HG03521 (cell line): Measurements from ENCODE around the gene DHRS7C.

Experiments
- ATAC-seq: cut with Tn5 transposase; IDR thresholded peaks from one replicate; pipeline ENCODE4 v1.9.1; 2021; ENCODE audit warnings: mild to moderate bottlenecking, moderate library complexity; ENCODE audit not compliant: unreplicated experiment

DHRS7C gene, protein sequence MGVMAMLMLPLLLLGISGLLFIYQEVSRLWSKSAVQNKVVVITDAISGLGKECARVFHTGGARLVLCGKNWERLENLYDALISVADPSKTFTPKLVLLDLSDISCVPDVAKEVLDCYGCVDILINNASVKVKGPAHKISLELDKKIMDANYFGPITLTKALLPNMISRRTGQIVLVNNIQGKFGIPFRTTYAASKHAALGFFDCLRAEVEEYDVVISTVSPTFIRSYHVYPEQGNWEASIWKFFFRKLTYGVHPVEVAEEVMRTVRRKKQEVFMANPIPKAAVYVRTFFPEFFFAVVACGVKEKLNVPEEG

DNA sequence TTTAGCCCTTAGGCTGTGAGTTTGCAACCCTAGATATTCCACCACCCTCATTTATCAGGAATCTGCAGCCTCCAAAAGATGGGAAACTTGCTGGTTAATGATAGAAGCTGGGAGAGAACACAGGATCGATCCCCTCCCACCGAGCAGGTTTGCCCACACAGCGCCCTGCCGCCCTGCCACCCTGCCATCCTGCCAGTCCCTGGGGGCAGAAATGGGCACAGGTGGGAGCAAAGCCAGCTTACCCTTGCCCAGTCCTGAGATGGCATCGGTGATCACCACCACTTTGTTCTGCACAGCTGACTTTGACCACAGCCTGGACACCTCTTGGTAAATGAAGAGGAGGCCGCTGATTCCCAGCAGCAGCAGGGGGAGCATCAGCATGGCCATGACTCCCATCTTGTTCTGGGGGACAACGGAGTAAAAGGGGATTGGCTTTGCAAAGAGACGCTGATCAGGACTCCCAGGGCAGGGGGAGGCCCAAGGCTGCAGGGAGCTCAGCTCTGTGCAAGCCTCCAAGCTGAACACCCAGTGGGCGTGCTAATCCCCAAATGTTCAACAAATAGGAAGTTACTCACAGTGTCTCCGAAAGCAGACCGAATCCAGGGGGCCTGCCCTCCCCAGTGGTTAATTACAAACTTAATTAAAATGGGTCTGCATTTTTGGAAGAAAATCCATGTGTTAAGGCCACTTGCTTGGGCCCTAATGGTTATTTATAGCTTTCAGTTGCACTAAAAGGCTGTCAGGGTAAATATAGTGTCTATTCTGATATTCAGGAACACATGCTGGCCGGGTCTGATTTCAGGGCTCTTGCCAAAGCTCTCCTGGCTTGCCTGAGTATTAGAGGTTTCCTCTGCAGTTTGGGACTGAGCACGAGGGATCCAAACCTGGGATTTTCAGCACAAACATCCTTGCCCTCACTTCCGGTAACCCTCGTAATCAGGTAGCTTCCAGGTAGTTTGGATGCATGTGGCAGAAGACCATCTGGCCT is at the start of gene DHRS7C:
Gene DHRS7C, minus strand, starts transcription at position 704 of the 988 bp plus-strand sequence. Its CDS starts 308 bp downstream, at position 396.
- ATAC-seq = no peak

DNA sequence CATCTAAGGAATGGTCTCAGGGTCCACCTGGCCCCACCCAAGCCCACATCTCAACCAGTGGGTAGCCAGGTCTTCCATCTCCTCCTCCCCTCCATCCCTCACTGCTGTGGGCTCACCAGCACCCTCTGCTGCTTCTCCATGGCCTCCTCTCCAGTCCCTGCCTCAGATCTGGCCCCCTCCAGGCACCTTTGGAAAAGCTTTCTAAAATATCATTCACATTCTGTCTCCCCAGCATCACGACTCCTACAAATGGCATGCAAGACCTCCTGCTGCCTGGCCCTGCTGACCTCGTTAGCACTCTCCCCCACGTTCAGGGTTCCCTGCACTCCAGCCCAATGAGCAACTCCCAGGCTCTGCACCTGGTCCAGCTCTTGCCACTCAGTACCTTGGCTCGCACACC is 48.0 kb upstream of the DHRS7C start:
- ATAC-seq = no peak

DNA sequence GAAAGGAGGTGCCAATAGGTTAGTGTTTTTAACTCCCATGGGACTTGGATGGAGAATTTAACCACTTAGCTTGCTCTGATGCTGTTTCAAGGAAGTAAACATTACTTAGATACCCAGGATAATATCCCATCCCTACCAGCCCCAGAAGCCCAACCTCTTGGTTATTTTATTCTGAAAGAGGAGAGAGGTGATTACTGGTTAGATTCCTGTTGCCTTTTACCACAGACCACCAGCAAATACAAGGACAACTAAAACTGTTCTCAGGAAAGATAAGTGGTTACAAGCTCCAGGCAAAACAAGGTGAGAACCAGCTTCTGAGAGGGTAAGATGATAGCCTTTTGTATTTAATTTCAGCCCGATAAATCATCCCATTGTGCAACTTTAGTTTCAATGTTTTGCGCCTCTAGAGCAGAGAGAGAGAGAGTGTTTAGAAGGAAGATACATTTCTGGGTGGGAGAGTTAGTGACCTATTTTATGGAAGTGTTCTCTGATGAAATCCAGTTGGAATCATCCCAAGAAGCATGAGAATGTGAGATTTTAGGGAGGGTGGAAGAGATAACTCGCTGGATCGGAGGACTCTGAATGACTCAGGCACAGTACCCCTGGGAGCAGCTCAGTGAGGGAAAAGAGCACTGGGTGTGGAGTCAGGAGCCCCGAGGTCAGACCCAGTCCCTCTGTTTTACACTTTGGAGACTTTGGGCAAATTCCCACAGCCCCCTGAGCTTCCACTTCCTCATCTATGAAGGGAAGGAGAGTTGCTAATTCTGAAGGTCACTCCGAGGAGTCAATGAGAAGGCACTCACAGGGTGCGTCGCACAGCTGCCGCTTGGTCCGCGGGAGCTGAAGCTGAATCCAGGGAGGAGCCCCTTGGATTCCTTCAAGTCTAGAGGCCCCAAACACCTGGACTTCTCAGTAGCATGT is 46.4 kb upstream of the DHRS7C start:
- no peak for ATAC-seq

DNA sequence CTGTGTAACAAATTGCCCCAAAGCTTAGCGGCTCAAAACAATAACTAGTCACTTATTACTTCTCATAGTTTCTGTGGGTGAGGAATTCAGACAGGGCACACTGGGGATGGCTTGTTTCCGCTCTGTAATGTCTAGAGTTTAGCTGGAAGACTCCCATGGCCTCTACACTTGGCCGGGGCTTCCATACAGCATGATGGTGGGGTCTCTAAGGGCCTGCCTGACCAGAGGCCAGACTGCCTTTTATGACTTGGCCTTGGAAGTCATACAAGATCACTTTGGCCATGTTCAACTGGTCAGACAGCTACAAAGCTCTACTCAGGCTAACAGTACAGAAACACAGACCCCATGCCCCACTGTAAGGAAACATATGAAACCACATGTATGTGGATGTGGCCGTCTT is 42.5 kb upstream of the DHRS7C start:
- ATAC-seq = no peak

DNA sequence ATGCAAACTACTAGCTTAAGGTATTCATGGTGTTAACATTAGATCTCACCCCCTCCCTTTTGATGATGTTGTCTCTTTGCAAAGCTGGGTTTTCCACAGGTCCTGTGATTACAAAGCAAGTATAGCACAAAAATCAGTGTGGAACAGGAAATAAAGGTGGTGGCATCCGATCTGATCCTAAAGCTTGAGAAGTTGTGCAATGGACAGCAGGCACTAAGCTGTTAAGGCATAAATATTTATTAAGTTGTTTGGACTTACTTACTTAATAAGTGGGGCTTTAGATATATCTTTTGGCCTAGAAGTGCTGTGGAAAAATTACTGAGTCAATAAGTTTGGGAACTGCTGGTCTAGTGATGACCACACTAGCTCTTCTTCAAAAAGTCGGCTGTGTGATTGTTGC is 39.3 kb upstream of the DHRS7C start:
- no peak for ATAC-seq

DNA sequence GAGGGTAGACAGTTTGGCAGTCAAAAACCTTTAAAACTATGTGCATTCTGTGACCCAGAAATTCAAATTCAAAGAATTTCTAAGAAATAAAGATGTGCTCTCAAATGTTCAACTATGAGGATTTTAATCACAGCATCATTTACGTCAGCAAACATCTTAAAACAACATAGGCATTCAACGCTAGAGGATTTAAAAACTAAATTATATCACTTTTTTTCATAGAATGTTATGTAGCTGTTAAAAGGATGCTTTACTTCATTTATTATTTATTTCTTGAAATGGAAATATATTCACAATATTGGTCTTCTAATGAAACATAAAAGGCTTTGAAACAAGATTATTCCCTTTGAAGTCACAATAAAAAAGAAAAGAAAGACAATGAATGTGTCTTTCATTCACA is 38.0 kb upstream of the DHRS7C start:
- ATAC-seq = no peak

DNA sequence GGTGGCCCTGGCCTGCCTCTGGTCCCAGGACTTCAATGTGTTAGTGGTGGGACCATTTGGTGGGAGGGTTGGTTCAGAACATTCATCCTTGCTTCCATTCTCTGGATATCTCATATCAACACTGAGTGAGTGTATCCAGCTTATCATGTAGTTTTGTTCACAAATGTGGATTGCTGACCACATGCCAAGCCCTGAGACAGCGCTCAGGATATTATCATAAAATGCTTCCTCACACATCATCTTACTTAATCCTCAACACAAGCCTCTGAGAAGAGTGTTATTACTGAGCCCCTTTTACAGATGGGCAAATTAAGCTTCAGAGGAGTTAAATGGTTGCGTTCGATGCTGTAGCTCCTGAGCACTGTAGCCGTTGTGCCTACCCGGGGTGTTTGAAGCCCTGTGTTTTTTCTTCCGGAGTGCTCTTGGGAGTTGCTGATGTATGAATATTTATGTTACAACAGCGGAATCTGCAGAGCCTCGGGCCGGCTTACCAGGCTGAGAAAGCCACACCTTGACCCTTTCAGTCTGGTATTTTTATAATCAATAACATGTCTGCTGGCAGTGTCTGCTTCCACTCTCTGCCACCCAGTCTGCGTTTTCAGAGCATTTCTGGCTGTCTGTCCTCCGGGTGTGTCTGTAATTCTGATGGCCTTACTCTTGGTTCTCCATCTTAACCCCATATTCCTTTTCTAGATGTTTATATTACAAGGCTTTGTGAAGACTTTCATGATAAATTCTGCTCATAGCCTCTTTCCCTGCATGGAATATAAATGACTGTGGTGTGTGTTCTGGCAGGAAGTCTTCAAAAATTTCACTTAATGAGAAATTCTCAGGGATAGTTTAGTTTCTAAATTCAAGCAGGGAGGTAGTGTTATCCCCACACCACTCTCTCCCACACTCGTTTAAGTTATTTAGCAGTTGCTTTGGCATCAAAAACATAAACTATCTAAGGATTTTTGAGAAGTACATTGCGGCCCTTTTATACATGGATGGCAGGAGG is 37.2 kb upstream of the DHRS7C start:
- ATAC-seq = no peak

DNA sequence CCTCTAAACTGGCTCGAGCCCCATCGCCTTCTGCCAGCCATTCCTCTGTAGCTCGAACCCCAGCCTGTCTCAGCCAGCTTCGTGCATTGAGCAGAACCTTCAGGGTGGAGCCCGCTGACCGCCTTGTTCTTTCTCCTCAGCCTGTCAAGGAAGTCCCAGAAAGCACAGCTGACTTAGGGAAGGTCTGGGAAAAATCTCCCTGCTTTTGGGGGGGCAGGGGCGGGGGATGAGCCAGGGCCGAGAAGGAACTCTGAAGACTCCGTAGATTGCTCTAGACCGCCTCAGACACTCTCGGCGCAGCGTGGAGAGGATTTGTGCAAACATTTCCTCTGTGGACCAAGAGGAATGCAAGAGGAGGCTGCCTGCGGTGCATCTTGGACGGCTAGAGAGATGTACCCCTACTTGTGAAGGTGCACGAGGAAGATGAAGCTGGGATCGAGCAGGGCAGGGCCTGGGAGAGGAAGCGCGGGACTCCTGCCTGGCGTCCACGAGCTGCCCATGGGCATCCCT is 34.3 kb upstream of the DHRS7C start, which contains the start of gene GLP2R:
Gene GLP2R, plus strand, starts transcription at position 284 of the 510 bp plus-strand sequence. Its CDS starts 140 bp downstream, at position 424.
- no peak for ATAC-seq

DNA sequence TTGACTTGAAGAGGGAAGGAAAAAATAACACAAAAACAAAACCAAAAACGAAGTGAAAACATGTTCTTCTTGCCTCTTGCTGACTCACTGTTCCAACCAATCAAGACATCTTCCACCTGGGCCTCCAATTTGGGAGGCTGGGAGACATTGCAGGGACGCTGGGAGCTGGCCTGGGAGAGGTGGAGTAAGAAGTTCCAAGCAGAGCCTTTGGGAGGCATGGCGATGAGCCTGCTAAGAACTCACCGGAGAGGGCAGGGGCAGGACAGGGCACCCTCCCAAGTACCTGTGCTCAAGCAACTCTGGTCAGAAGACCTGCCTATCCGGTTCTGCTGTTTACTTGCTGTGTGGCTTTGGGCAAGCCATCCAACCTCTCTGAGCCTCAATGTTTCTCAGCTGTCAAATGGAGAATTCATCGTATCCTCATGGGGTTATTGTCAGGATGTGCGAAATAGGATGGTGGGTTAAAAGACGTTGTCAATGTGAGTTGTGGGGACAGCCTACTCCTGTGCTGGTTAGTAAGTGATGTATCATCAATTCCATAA is 33.5 kb upstream of the DHRS7C start:
- ATAC-seq = no peak

DNA sequence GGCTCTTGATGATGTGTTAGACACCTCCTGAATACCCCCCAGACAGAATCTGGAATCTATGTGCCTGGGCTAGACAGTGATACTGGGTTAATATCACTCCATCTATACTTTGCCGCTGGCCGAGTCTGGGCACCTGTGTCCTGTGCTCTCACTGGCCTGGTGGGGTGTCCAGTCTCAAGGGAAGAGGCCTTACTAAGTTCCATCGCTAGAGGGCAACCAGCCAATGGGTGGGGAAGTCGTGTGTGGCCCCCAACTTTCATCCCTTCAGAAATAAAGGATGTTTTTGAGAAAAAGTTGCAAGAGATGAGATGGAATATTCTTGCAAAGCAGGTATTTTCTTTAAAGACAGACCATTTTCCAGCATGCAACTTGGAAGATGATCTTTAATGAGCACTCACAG is 32.7 kb upstream of the DHRS7C start:
- no peak for ATAC-seq

DNA sequence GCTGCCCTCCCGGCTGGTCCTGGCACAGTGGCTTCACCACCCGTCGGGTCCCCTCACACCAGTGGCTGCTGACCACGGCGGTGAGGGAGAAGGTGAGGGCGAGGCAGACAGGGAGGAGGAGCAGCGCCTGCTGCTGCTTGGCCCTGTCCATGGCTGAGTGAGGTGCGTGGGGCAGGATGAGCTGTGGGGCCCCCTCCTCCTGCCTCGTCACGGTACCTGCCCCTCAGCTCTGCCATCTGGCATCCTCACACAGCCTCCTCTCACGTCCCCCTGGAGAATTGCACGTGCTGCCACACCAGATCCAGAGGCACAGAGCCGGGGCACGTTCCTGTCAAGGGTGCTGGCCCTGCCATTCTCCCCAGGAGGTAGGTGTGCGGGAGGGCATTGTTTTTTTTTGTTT is 30.5 kb upstream of the DHRS7C start, which contains the start of gene GSG1L2:
Gene GSG1L2, minus strand, starts transcription at position 159 of the 400 bp plus-strand sequence. Its CDS starts 8 bp downstream, at position 151.
- ATAC-seq = no peak

DNA sequence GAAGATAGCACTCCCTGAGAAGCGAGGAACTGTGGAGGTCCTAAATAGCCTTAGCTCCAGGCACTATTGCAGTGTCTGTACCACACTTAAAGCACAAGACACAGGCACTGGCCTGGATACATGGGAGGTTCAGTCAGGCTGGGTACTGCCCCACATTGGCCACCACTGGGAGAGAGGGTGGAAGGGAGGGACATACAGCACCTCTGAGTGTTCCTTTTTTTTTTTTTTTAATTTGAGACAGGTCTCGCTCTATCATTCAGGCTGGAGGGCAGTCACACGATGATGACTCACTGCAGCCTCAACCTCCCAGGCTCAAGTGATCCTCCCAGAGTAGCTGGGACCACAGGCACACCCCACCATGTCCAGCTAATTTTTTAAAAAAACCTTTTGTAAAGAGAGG is 29.1 kb upstream of the DHRS7C start:
- ATAC-seq = no peak

DNA sequence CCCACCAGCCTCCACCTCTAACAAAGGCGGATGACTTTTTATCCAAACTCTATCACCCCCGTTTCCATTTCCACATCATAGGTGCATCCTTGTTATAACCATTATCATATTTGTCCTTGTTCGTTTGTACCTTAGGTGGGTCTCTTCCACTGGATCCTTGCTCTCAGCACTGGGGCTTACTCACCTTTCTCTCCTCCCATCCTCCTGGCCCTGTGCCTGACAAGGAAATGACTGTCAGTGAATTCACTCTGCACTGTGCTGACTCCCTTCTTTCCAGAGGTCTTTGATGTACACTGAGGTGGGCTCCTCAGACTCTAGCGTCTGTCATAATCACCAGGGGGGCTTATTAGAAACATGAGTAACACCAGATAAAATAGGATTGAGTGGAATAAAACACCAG is 27.4 kb upstream of the DHRS7C start:
- ATAC-seq = no peak

DNA sequence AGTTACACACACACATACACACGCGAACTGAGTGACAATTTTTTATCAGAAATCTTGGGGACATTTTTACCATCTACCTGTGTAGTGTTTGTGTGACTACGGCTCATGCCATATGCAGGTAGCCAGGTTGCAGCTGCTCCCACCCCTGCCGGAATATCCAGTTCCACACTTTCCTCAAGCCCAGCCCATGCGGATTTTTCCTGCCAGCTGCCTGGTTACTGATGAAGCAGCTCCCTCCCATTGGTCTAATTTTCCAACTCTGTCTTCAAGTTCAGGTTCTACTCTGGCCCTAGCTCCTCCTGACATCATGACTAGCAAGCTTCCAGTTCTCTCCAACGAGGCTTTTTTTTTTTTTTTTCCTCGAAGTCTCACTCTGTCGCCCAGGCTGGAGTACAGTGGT is 25.7 kb upstream of the DHRS7C start:
- no peak for ATAC-seq

DNA sequence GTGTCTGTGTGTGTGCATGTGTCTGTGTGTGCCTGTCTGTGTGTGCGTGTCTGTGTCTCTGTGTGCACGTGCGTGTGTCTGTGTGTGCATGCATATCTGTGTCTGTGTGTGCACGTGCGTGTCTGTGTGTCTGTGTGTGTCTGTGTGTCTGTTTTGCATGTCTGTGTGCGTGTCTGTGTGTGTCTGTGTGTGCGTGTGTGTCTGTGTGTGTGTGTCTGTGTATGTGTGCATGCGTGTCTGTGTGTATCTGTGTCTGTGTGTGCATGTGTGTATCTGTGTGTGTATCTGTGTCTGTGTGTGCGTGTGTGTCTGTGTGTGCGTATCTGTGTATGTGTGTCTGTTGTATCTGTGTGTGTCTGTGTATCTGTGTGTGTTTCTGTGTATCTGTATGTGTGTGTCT is 25.1 kb upstream of the DHRS7C start:
- no peak for ATAC-seq

DNA sequence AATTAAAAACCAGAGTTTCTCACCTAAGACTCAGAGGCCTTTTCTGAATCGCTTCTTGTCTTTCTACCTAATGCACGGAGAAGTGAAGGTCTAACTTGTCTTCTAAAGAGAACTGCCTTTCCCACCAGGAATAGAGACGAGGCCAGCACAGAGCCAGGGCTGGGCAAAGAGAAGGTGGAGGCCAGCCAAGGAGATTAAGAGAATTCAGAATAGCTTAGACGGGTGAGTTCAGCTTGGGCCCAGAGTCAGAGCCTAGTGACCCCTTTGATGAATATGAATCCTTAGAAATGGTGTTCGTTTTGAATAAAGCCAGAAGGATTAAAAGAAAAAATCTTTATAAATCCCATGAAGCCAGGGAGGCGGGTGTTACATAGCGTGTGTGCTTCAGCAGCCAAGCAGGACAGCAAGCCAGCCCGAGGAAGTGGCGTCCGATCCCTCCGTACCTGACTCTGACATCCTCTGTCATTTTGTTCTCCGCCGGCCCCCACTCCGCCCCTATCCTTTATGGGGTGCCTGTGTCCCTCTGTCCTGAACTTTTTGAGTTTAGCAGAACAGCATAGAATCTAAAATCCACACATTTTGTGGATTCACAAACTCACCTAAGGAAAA is 23.0 kb upstream of the DHRS7C start:
- ATAC-seq = no peak

DNA sequence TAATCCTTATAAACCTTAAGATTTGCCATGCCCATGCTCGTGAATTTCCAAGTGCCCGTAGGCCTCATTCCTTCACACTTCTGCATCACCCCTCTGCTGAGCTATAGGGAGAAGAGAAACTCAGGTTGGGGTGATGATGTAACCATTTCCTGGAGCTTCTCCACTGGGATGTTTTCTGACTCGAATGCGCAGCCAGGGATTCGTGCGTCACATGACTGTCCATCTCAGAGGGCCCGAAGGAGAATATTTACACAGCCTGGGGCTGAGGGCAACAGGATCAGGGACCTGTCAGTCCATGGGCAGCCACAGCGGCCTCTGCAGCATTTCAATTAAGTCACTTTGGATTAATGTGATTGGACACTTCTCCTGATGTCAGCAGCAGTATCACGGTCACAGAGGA is 21.8 kb upstream of the DHRS7C start:
- ATAC-seq = no peak

DNA sequence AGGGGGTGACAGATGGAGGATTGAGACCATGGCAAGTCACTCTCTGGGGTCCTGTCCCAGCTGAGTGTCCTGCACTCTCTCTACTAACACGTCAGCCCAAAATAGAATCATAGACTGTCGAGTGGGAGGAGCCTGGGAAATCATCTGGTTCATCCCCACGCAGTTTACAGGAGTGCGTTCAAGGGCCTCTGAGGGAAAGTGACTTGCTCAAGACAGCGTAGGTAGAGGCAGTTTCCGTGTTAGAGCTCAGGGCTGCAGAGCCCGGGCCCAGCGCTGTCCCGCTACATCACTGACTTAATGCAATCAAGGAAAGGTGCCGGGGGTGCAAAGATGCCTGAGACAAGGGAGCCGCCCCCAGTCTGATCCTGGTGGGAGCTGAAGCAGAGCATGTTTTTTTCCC is 20.1 kb upstream of the DHRS7C start:
- ATAC-seq = no peak

DNA sequence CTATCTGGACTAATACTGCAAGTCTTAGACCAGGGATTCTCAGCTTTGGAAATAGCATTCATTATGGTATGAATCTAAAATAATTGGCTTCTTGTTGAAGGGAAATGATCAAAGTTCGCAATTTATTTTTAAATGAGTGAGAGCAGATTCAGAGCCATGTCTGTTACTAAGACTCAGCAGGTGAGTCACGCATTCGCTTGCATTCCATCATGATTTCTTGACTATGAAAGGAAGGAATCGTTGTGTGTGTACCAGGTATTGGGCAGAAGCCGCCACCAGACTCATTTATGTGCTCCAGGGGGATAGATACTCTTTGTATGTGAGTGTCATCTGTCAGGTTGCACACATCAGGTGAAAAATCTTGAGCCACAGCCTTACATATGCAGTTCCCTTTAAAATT is 19.7 kb upstream of the DHRS7C start:
- no peak for ATAC-seq
